HG03439 (cell line): ENCODE results near the gene PATL2.
"Not testable (repeated sequence)": the region's sequence is repeated elsewhere in the genome, so short reads cannot be mapped to it uniquely, and the experiment has no call there.

Experiments
- ATAC-seq: cut with Tn5 transposase; IDR thresholded peaks from one replicate; pipeline ENCODE4 v1.9.1; 2021; ENCODE audit warnings: mild to moderate bottlenecking, moderate library complexity; ENCODE audit not compliant: unreplicated experiment

Gene PATL2

GRCh38 chr15:44720000-44720435 lies 8.9 kb upstream of the PATL2 start:
- ATAC-seq: not testable (repeated sequence)

GRCh38 chr15:44719293-44719999 lies 8.3 kb upstream of the PATL2 start:
- peak; percentile 51 for ATAC-seq

GRCh38 chr15:44718927-44719292 lies 7.8 kb upstream of the PATL2 start:
- peak; percentile 0 for ATAC-seq

- no peak for ATAC-seq
These were observed 7.2 kb upstream of the PATL2 start for GRCh38 chr15:44718180-44718926.

GRCh38 chr15:44716983-44717602 lies 6.0 kb upstream of the PATL2 start:
- no peak for ATAC-seq

- no peak for ATAC-seq
These were observed 4.7 kb upstream of the PATL2 start for GRCh38 chr15:44715797-44716334.

GRCh38 chr15:44715142-44715796 lies 4.1 kb upstream of the PATL2 start:
- ATAC-seq: no peak

- ATAC-seq: no peak
These were observed 2.2 kb upstream of the PATL2 start for GRCh38 chr15:44713006-44713966.

- no peak for ATAC-seq
These were observed 1.4 kb upstream of the PATL2 start for GRCh38 chr15:44712346-44713005.

- peak; percentile 17 for ATAC-seq
These were observed 721 bp upstream of the PATL2 start for GRCh38 chr15:44711743-44712345.

- ATAC-seq: no peak
These were observed 657 bp downstream of the PATL2 start for GRCh38 chr15:44710236-44711095.

GRCh38 chr15:44706946-44707636 lies 4.0 kb downstream of the PATL2 start:
- no peak for ATAC-seq

GRCh38 chr15:44706401-44706800 lies 4.7 kb downstream of the PATL2 start:
- no peak for ATAC-seq

- no peak for ATAC-seq
These were observed 5.1 kb downstream of the PATL2 start for GRCh38 chr15:44705986-44706385.

- not testable (repeated sequence) for ATAC-seq
These were observed 10.4 kb downstream of the PATL2 start for GRCh38 chr15:44700676-44701075.

GRCh38 chr15:44698641-44699040 lies 12.5 kb downstream of the PATL2 start:
- no peak for ATAC-seq

- no peak for ATAC-seq
These were observed 14.1 kb downstream of the PATL2 start for GRCh38 chr15:44697014-44697413.

- ATAC-seq: no peak
These were observed 15.8 kb downstream of the PATL2 start for GRCh38 chr15:44695294-44695693.
